Uterus (tissue), 4 donors: ENCODE data around the gene APC2. TPM values are rescaled to one million over a fixed set of nuclear protein-coding genes. Genes with fewer than 3 reads are reported as not detected.
"Not testable (repeated sequence)": the region's sequence is repeated elsewhere in the genome, so short reads cannot be mapped to it uniquely, and the experiment has no call there.

Experiments used
- DNase-seq, 2 donors: peaks; one replicate each; pipeline ENCODE4 v3.0.0-alpha.2; 2019 to 2020
- H3K27ac ChIP-seq, 2 donors: fragments of 200-600 bp; sonication (generic); 1 replicate in 1 of 2; 2 replicates in 1 of 2; pipeline ENCODE4 v1.5.1; 2016 to 2018
- H3K27me3 ChIP-seq, 2 donors: fragments of 200-600 bp; sonication (generic); one replicate each; pipeline ENCODE4 v1.5.1; 2018 to 2019; ENCODE audit warnings: control low read depth in 1 of 2
- H3K36me3 ChIP-seq, 2 donors: fragments of 200-600 bp; sonication (generic); one replicate each; pipeline ENCODE4 v1.5.1; 2019; ENCODE audit warnings: control low read depth in 1 of 2
- H3K4me1 ChIP-seq, 2 donors: fragments of 200-600 bp; sonication (generic); one replicate each; pipeline ENCODE4 v1.5.1; 2018 to 2019; ENCODE audit warnings: control low read depth in 1 of 2
- H3K4me3 ChIP-seq, 2 donors: fragments of 200-600 bp; sonication (generic); 1 replicate in 1 of 2; 2 replicates in 1 of 2; pipeline ENCODE4 v1.5.1; 2018 to 2019; ENCODE audit warnings: mild to moderate bottlenecking in 1 of 2
- H3K9me3 ChIP-seq, 2 donors: fragments of 200-600 bp; sonication (generic); one replicate each; pipeline ENCODE4 v1.5.1; 2019; ENCODE audit warnings: control low read depth in 1 of 2
- POLR2A ChIP-seq, 2 donors: fragments of 450-650 bp; IDR thresholded peaks; one replicate each; pipeline ENCODE4 v1.6.1; 2016; ENCODE audit warnings: antibody characterized with exemption in 2 of 2, mild to moderate bottlenecking in 1 of 2, moderate library complexity in 1 of 2
- intact Hi-C: fragments of 100-400 bp; cut with DNase I; formaldehyde crosslinking; loops from one replicate; pipeline ENCODE4 v1.15.1; 2023; ENCODE audit warnings: low total_unique reads
- total RNA-seq, 4 donors: library from RNA; depleted of rRNA in 3 of 4; stranded (reverse); fragments of >200 nt in 3 of 4; gene quantifications; one replicate each; pipeline versions ENCODE4 v1.1.0 to v1.2.4, GENCODE V29; 2014 to 2023
- TF ChIP-seq, protein P1 (sequence below), 4 experiments: fragments of 200-600 bp in 2 of 4; fragments of 450-650 bp in 2 of 4; sonication (generic) in 2 of 4; IDR thresholded peaks; one replicate each; pipeline ENCODE4 v1.5.1; 2016 to 2019; ENCODE audit warnings: antibody characterized with exemption in 4 of 4, mild to moderate bottlenecking in 2 of 4, moderate library complexity in 1 of 4
- donor health status: DM: yes; HTN: yes; CAD: no.

APC2 gene
- total RNA-seq, 4 donors from 2014 or later = 0.12 to 3.5 (median 0.77) TPM; not detected in 1

DNA sequence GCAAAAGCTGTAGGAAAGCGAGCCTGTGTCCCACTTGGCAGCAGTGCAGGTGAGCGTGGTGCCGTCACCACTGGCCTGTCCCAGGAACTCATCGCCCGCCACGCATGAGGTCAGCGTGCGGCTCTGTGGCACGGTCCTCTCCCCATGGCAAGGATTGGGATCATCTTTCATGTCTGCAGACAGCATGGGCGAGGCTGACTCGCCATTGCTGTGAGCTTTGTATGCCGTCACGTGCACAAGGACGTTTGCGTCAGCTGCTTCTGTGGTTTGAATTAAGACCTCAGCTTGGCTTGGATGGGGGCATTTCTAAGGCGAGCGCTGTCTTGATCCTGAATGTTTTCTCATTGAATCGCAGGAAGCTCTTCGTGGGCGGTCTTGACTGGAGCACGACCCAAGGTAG is 32.8 kb upstream of the APC2 start:
- Histone ChIP-seq H3K4me1 (peaks cover 11 to 42% of the 10 kb centered on the region in 2 donors), H3K27me3 (no peaks in the 10 kb centered on the region), H3K9me3 (no peaks in the 10 kb centered on the region), H3K27ac (peak overlapping the region; percentile 78 to 86), H3K36me3 (no peaks in the 10 kb centered on the region), H3K4me3 (no peak overlapping the region)
- intact Hi-C loops = no loop called here
- TF ChIP-seq POLR2A (IDR thresholded peaks at IDR 0.05) = no peak
- TF ChIP-seq, protein P1, sequence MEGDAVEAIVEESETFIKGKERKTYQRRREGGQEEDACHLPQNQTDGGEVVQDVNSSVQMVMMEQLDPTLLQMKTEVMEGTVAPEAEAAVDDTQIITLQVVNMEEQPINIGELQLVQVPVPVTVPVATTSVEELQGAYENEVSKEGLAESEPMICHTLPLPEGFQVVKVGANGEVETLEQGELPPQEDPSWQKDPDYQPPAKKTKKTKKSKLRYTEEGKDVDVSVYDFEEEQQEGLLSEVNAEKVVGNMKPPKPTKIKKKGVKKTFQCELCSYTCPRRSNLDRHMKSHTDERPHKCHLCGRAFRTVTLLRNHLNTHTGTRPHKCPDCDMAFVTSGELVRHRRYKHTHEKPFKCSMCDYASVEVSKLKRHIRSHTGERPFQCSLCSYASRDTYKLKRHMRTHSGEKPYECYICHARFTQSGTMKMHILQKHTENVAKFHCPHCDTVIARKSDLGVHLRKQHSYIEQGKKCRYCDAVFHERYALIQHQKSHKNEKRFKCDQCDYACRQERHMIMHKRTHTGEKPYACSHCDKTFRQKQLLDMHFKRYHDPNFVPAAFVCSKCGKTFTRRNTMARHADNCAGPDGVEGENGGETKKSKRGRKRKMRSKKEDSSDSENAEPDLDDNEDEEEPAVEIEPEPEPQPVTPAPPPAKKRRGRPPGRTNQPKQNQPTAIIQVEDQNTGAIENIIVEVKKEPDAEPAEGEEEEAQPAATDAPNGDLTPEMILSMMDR (IDR thresholded peaks at IDR 0.05) = no peak
- DNase-seq = peak in 1 of 2 donors; percentile 40

DNA sequence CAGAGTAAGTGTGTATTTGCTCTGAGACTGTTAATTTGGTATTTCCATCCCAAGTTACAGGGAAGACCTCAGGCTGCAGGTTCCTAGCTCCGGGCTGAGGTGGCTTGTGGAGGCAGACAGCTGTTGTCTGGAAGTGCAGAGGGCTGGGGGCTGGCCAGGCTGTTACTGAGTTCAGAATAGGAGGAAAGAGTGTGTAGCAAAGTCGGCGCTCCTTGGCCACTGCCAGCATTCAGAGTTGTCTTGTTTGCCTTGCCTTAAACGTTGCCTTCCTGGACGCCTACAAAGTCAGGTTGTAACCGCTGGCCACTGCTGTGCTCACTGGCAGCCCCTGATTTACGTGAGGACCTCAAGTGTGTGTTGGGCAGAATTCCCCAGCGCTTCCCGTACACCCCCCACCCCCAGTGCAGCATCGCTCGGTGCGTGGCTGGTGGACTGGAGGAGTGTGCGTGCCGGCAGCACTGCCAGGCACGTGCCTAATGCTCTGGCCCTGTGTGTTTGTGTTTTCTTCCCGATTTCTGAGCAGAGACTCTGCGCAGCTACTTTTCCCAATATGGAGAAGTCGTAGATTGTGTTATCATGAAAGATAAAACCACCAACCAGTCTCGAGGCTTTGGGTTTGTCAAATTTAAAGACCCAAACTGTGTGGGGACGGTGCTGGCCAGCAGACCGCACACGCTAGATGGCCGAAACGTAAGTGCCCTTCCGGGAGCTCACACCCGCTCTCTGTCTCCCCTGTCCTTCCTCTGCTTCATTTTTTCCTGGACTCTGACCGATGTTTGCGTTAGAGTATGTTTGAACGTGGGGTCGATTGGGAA is 32.0 kb upstream of the APC2 start:
- Histone ChIP-seq H3K4me3 (no peak overlapping the region), H3K27ac (peak overlapping the region; percentile 78 to 86), H3K36me3 (no peaks in the 10 kb centered on the region), H3K4me1 (peaks cover 16 to 34% of the 10 kb centered on the region in 2 donors), H3K9me3 (no peaks in the 10 kb centered on the region), H3K27me3 (no peaks in the 10 kb centered on the region)
- peak in 1 of 2 donors; percentile 56 for DNase-seq
- no peak for TF ChIP-seq POLR2A (IDR thresholded peaks at IDR 0.05)
- TF ChIP-seq, protein P1 (IDR thresholded peaks at IDR 0.05) = no peak
- intact Hi-C loops = no loop called here

DNA sequence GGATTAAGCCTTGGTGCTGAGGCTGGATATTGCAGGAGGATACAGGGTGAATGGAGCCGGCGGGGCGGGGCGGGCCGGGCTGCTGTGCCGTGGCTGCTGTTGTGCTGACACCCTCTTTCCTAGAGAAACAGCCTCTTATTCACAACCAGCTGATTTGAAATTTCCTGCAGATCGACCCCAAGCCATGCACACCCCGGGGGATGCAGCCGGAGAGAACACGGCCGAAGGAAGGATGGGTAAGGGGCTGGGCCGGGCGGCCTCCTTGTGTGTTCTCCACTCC is 31.5 kb upstream of the APC2 start:
- no peak overlapping the region for H3K4me3 ChIP-seq
- H3K36me3 ChIP-seq = no peaks in the 10 kb centered on the region
- DNase-seq = no peak
- H3K9me3 ChIP-seq = no peaks in the 10 kb centered on the region
- H3K27ac ChIP-seq = peak overlapping the region; percentile 78 to 86
- H3K27me3 ChIP-seq = no peaks in the 10 kb centered on the region
- TF ChIP-seq, protein P1 (IDR thresholded peaks at IDR 0.05) = no peak
- no peak for TF ChIP-seq POLR2A (IDR thresholded peaks at IDR 0.05)
- intact Hi-C loops = no loop called here
- H3K4me1 ChIP-seq = peaks cover 17 to 32% of the 10 kb centered on the region in 2 donors

DNA sequence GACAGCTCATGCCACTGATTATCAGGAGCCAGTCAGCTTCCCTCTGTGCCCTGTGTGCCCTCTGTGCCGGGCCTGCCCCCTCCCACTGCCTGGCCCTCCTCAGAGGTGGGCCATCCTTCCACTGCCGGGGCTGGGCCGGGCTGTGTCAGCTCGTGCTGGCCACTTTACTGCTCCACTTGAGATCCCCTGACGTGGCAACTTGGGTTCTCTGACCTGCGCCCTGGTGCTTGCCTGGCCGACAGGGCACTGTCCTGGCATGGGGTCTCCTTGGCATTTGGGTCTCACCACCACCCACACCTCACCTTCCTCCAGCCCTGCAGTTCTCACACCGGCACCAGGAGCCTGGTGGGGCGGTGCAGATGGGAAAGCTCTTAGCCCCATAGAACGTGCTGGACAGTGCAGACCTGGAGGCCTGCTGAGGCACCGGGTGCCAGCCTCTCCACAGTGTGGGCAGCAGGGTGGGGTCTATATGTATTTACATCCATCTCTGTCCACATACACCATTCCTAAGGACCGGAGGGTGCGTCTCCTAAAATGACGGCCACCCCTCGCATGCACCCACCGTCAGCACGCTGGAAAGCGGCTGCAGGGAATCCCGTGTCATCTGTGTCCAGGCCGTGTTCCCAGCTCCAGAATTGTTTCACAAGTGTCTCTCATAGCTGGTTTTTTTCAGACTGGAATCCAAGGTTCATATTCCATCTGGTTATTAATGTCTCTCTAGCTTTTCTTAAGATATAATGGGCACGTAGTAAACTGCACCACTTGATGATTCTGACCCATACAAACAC is 30.8 kb upstream of the APC2 start:
- DNase-seq = no peak
- TF ChIP-seq POLR2A (IDR thresholded peaks at IDR 0.05) = no peak
- TF ChIP-seq, protein P1 (IDR thresholded peaks at IDR 0.05) = no peak
- Histone ChIP-seq H3K4me1 (peaks cover 17 to 32% of the 10 kb centered on the region in 2 donors), H3K4me3 (no peak overlapping the region), H3K9me3 (no peaks in the 10 kb centered on the region), H3K27ac (peak overlapping the region in 1 of 2 donors; percentile 86), H3K27me3 (no peaks in the 10 kb centered on the region), H3K36me3 (no peaks in the 10 kb centered on the region)
- intact Hi-C loops = no loop called here

DNA sequence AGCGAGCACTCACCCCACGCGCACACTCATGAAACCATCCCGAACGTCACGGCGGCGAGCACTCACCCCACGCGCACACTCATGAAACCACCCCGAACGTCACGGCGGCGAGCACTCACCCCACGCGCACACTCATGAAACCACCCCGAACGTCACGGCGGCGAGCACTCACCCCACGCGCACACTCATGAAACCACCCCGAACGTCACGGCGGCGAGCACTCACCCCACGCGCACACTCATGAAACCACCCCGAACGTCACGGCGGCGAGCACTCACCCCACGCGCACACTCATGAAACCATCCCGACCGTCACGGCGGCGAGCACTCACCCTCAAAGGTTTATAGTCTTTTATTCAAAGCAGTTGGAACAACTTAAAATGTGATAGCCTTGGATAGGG is 29.8 kb upstream of the APC2 start:
- H3K36me3 ChIP-seq, intact Hi-C loops, DNase-seq, H3K27ac ChIP-seq, H3K27me3 ChIP-seq, H3K4me3 ChIP-seq, H3K9me3 ChIP-seq: not testable (repeated sequence)
- peaks cover 17 to 32% of the 10 kb centered on the region in 2 donors for H3K4me1 ChIP-seq
